Tibial nerve (tissue), 4 donors: Measurements from ENCODE around the gene KRT33B. TPM values are rescaled to one million over a fixed set of nuclear protein-coding genes. Genes with fewer than 3 reads are reported as not detected.
"Not testable (repeated sequence)": the region's sequence is repeated elsewhere in the genome, so short reads cannot be mapped to it uniquely, and the experiment has no call there.

Source experiments
- DNase-seq, 2 donors: peaks; one replicate each; pipeline ENCODE4 v3.0.0-alpha.2; 2019; ENCODE audit warnings: low spot score in 2 of 2
- H3K27ac ChIP-seq, 4 donors: fragments of 200-600 bp; sonication (generic) in 3 of 4; one replicate each; pipeline ENCODE4 v1.5.1; 2017 to 2019; ENCODE audit warnings: mild to moderate bottlenecking in 1 of 4
- H3K27me3 ChIP-seq, 2 donors: fragments of 200-600 bp; sonication (generic) in 1 of 2; one replicate each; pipeline versions ENCODE4 v1.5.1 to v1.6.0; 2017 to 2019
- H3K36me3 ChIP-seq, 3 donors: fragments of 200-600 bp; sonication (generic); one replicate each; pipeline ENCODE4 v1.5.1; 2018 to 2019
- H3K4me1 ChIP-seq, 4 donors: fragments of 200-600 bp; sonication (generic) in 3 of 4; one replicate each; pipeline ENCODE4 v1.5.1; 2017 to 2019
- H3K4me3 ChIP-seq, 4 donors: fragments of 200-600 bp; sonication (generic) in 3 of 4; one replicate each; pipeline ENCODE4 v1.5.1; 2017 to 2019; ENCODE audit warnings: mild to moderate bottlenecking in 1 of 4, moderate library complexity in 1 of 4
- H3K9me3 ChIP-seq, 4 donors: fragments of 200-600 bp; sonication (generic) in 3 of 4; one replicate each; pipeline ENCODE4 v1.5.1; 2017 to 2019
- CTCF ChIP-seq, 5 experiments: fragments of 200-600 bp in 3 of 5; fragments of 450-650 bp in 2 of 5; sonication (generic) in 3 of 5; IDR thresholded peaks; one replicate each; pipeline ENCODE4 v1.5.1; 2016 to 2019; ENCODE audit warnings: antibody characterized with exemption in 5 of 5, mild to moderate bottlenecking in 3 of 5, moderate library complexity in 2 of 5
- EP300 ChIP-seq, 2 donors: sonication (generic); formaldehyde crosslinking; IDR thresholded peaks; one replicate each; pipeline ENCODE4 v1.6.1; 2017; ENCODE audit warnings: antibody characterized with exemption in 2 of 2, mild to moderate bottlenecking in 1 of 2
- POLR2A ChIP-seq, 2 donors: fragments of 450-650 bp; IDR thresholded peaks; one replicate each; pipeline ENCODE4 v1.6.1; 2017; ENCODE audit warnings: antibody characterized with exemption in 2 of 2, mild to moderate bottlenecking in 2 of 2, moderate library complexity in 2 of 2
- WGBS, 2 donors: methylation state at CpG; one replicate each; pipeline ENCODE4 v1.1.5; 2018; 5-methylcytosine and 5-hydroxymethylcytosine counted together
- total RNA-seq, 4 donors: library from RNA; depleted of rRNA; stranded (reverse); fragments of >200 nt; gene quantifications; one replicate each; pipeline ENCODE4 v1.1.0, GENCODE V29; 2016

The KRT33B gene
- total RNA-seq, 4 donors from 2014 or later = not detected

DNA sequence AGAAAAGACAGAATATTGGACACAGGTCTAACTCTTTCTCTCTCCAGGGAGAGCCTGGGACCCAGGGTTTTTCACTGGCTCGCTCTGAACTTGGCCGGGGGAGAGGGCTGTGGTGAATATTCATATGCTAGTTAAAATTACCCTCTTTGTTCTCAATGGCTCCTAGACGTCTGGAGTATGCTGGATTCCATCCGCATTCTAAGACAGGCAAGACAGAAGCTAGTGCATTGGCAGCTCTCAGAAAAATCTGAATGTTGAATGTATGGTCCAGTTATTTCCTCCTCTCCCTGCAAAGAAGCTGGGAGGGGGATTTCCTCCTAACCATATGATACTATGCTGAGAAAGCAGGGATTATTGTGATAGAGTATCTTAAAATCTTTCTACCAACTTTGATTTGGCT is 18.1 kb upstream of the KRT33B start:
- H3K4me1 ChIP-seq = no peaks in the 10 kb centered on the region
- TF ChIP-seq POLR2A (IDR thresholded peaks at IDR 0.05) = no peak
- TF ChIP-seq EP300 (IDR thresholded peaks at IDR 0.05) = no peak
- TF ChIP-seq CTCF (IDR thresholded peaks at IDR 0.05) = no peak
- H3K9me3 ChIP-seq = peaks cover 0 to 19% (median 2%) of the 10 kb centered on the region in 4 donors
- no peaks in the 10 kb centered on the region for H3K27me3 ChIP-seq
- H3K36me3 ChIP-seq = no peaks in the 10 kb centered on the region
- H3K4me3 ChIP-seq = no peak overlapping the region
- DNase-seq = no peak
- 41 to 59% methylated on average over 4 of the region's 4 CpGs for WGBS, 2 donors
- no peak overlapping the region for H3K27ac ChIP-seq

- H3K27ac ChIP-seq = no peak overlapping the region
- TF ChIP-seq POLR2A (IDR thresholded peaks at IDR 0.05) (no peak), CTCF (IDR thresholded peaks at IDR 0.05) (no peak), EP300 (IDR thresholded peaks at IDR 0.05) (no peak)
- H3K27me3 ChIP-seq = no peaks in the 10 kb centered on the region
- DNase-seq = no peak
- H3K4me1 ChIP-seq = no peaks in the 10 kb centered on the region
- no peak overlapping the region for H3K4me3 ChIP-seq
- H3K9me3 ChIP-seq = peaks cover 0 to 19% (median 2%) of the 10 kb centered on the region in 4 donors
- 93 to 95% methylated on average over 1 of the region's 1 CpG for WGBS, 2 donors
- H3K36me3 ChIP-seq = no peaks in the 10 kb centered on the region
These were observed 16.6 kb upstream of the KRT33B start for GRCh38 chr17:41386227-41386626.

GRCh38 chr17:41383690-41384089 is 14.1 kb upstream of the KRT33B start:
- H3K4me1 ChIP-seq = no peaks in the 10 kb centered on the region

DNA sequence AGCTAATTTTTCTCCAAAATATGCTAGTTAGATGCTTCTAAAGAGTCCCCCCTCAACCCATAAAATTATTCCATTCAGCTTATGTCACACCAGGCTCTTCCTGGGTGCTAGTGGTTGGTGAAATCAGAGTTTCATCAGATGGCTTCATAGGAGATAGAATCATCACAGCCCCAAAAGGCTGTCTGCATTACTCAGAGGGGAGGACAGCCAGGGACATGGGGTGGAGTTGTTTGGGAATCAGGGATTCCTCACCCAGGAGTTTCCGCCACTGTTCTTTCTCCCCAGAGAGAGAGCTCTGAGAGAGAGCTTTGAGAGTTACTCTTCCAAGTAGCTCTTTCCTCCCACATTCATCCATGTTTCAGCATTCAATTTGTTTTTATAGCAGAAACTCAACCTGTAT is 12.8 kb upstream of the KRT33B start:
- WGBS, 2 donors = 69 to 95% methylated on average over 1 of the region's 1 CpG
- H3K9me3 ChIP-seq = peaks cover 0 to 15% (median 2%) of the 10 kb centered on the region in 4 donors
- H3K4me1 ChIP-seq = no peaks in the 10 kb centered on the region
- no peak for TF ChIP-seq CTCF (IDR thresholded peaks at IDR 0.05)
- no peak for TF ChIP-seq EP300 (IDR thresholded peaks at IDR 0.05)
- TF ChIP-seq POLR2A (IDR thresholded peaks at IDR 0.05) = no peak
- no peaks in the 10 kb centered on the region for H3K27me3 ChIP-seq
- no peak overlapping the region for H3K4me3 ChIP-seq
- no peak for DNase-seq
- no peak overlapping the region for H3K27ac ChIP-seq
- no peaks in the 10 kb centered on the region for H3K36me3 ChIP-seq

More at GRCh38 chr17:41383690-41384089, 14.1 kb upstream of the KRT33B start:
- no peaks in the 10 kb centered on the region for H3K36me3 ChIP-seq
- DNase-seq = no peak
- no peak overlapping the region for H3K27ac ChIP-seq
- no peak for TF ChIP-seq CTCF (IDR thresholded peaks at IDR 0.05)
- no peak for TF ChIP-seq EP300 (IDR thresholded peaks at IDR 0.05)
- TF ChIP-seq POLR2A (IDR thresholded peaks at IDR 0.05) = no peak
- WGBS, 2 donors = 100% methylated on average over 1 of the region's 1 CpG
- no peaks in the 10 kb centered on the region for H3K27me3 ChIP-seq
- no peak overlapping the region for H3K4me3 ChIP-seq
- peaks cover 0 to 19% (median 2%) of the 10 kb centered on the region in 4 donors for H3K9me3 ChIP-seq

GRCh38 chr17:41381943-41382342 is 12.3 kb upstream of the KRT33B start, which contains the start of gene KRT34:
TSS of gene KRT34 (minus strand) at chr17:41382306. CDS start at chr17:41382246, 60 bp downstream.
- not testable (repeated sequence) for H3K27ac ChIP-seq, H3K27me3 ChIP-seq
- WGBS, 2 donors = 86 to 94% methylated on average over 6 to 13 of the region's 13 CpGs

DNA sequence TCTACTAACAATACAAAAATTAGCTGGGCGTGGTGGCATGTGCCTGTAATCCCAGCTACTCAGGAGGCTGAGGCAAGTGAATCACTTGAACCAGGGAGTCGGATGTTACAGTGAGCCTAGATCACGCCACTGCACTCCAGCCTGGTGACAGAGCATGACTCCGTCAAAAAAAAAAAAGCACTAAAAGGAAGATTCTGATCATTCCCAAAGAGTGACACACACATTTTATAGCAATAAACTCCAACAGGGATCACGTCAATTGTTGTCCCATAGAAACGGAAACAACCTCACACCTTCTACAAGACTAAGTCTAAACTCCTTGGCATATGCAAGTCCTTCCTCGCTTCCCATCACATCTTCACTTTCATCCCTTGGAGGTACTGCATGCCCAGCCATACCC is 10.5 kb upstream of the KRT33B start:
- not testable (repeated sequence) for H3K9me3 ChIP-seq, H3K27me3 ChIP-seq, H3K4me1 ChIP-seq, DNase-seq, H3K4me3 ChIP-seq, H3K36me3 ChIP-seq, H3K27ac ChIP-seq
- 83% methylated on average over 7 of the region's 7 CpGs for WGBS, 2 donors

More at GRCh38 chr17:41381943-41382342, 12.3 kb upstream of the KRT33B start, which contains the start of gene KRT34:
- DNase-seq, H3K4me3 ChIP-seq, H3K4me1 ChIP-seq, H3K36me3 ChIP-seq: not testable (repeated sequence)
- peaks cover 0 to 11% (median 2%) of the 10 kb centered on the region in 4 donors for H3K9me3 ChIP-seq
